T-cell (primary cell): ENCODE results near the gene TUB. TPM values are rescaled to one million over a fixed set of nuclear protein-coding genes. Genes with fewer than 3 reads are reported as not detected.

Source experiments
- ATAC-seq, 4 experiments: fragments of 200-7000 bp in 3 of 4; fragments of 150-1000 bp in 1 of 4; cut with Tn5 transposase; replicated peaks in 1 of 4; 1 replicate in 3 of 4; 2 replicates in 1 of 4; pipeline ENCODE4 v1.10.0; 2021; ENCODE audit warnings: moderate library complexity in 3 of 4, mild to moderate bottlenecking in 2 of 4, moderate number of reproducible peaks in 1 of 4
- CTCF ChIA-PET, 2 donors: fragments of 300-600 bp; sonication (Branson Sonifier 250); formaldehyde crosslinking; loops; one replicate each; lab custom pipeline; 2022; ENCODE audit warnings: antibody characterized with exemption in 2 of 2; lab: Charles Lee
- POLR2A ChIA-PET, 2 donors: fragments of 300-600 bp; sonication (Branson Sonifier 250); formaldehyde crosslinking; loops; one replicate each; lab custom pipeline; 2022; ENCODE audit warnings: antibody characterized with exemption in 2 of 2; lab: Charles Lee
- DNase-seq, 35 experiments: peaks; one replicate each; pipeline versions ENCODE4 v3.0.0 to v3.0.0-alpha.2; 2013 to 2023
- H3K27ac ChIP-seq: one replicate; pipeline ENCODE4 v1.5.1; 2013; ENCODE audit warnings: low read length
- H3K27me3 ChIP-seq, 2 experiments: replicated peaks in 1 of 2; 1 replicate in 1 of 2; 2 replicates in 1 of 2; pipeline versions ENCODE4 v1.6.1 to v1.7.0; 2013; ENCODE audit warnings: low read length in 1 of 2, mixed read lengths in 1 of 2; ENCODE audit not compliant: control insufficient read depth in 2 of 2, insufficient read depth in 2 of 2; ENCODE audit errors: extremely low read depth in 1 of 2
- H3K36me3 ChIP-seq, 2 donors: 1 replicate in 1 of 2; 2 replicates in 1 of 2; pipeline versions ENCODE4 v1.6.1 to v1.7.0; 2013; ENCODE audit warnings: low read length in 1 of 2; ENCODE audit not compliant: control insufficient read depth in 2 of 2, insufficient read depth in 1 of 2; ENCODE audit errors: extremely low read depth in 1 of 2
- H3K4me1 ChIP-seq, 2 experiments: 1 replicate in 1 of 2; 2 replicates in 1 of 2; pipeline versions ENCODE4 v1.6.1 to v1.7.0; 2013; ENCODE audit warnings: low read length in 2 of 2, mixed read lengths in 1 of 2; ENCODE audit not compliant: insufficient read depth in 2 of 2, control insufficient read depth in 1 of 2; ENCODE audit errors: extremely low read depth in 1 of 2
- H3K4me3 ChIP-seq, 2 donors: 1 replicate in 1 of 2; 2 replicates in 1 of 2; pipeline versions ENCODE4 v1.5.1 to v1.7.0; 2013; ENCODE audit warnings: mild to moderate bottlenecking in 2 of 2, low read length in 1 of 2, moderate library complexity in 1 of 2; ENCODE audit not compliant: control insufficient read depth in 1 of 2; ENCODE audit errors: extremely low read depth in 1 of 2
- H3K9me3 ChIP-seq: 2 replicates; pipeline ENCODE4 v1.7.0; 2013
- H3K27ac Mint-ChIP-seq, 2 donors: one replicate each; pipeline ENCODE4 v1.8.0; 2020 to 2021; ENCODE audit warnings: mild to moderate bottlenecking in 2 of 2, mixed read lengths in 2 of 2
- H3K27me3 Mint-ChIP-seq, 2 donors: one replicate each; pipeline ENCODE4 v1.8.0; 2021 to 2022; ENCODE audit warnings: mixed read lengths in 2 of 2
- H3K36me3 Mint-ChIP-seq: one replicate; pipeline ENCODE4 v1.8.0; 2021; ENCODE audit warnings: mixed read lengths
- H3K4me1 Mint-ChIP-seq, 3 donors: one replicate each; pipeline ENCODE4 v1.8.0; 2020 to 2022; ENCODE audit warnings: mixed read lengths in 3 of 3, mild to moderate bottlenecking in 1 of 3
- H3K4me3 Mint-ChIP-seq, 3 donors: one replicate each; pipeline ENCODE4 v1.8.0; 2020 to 2022; ENCODE audit warnings: mild to moderate bottlenecking in 3 of 3, mixed read lengths in 3 of 3, moderate library complexity in 3 of 3
- H3K9me3 Mint-ChIP-seq, 3 donors: one replicate each; pipeline ENCODE4 v1.8.0; 2020 to 2022; ENCODE audit warnings: mixed read lengths in 3 of 3
- WGBS: methylation state at CpG from one replicate; pipeline ENCODE4 v1.1.5; 2013; ENCODE audit warnings: missing lambda C conversion rate; ENCODE audit not compliant: insufficient coverage; 5-methylcytosine and 5-hydroxymethylcytosine counted together
- total RNA-seq, 35 experiments: library from RNA in 6 of 35; stranded (reverse) in 6 of 35; fragments of 120-200 nt in 1 of 35; gene quantifications; one replicate each; pipeline versions ENCODE4 v1.2.1 to v1.2.4 and lab custom pipeline; 2013 to 2026

The TUB gene
- total RNA-seq, 5 donors from 2014 or later (not counting 1 experiment from before 2014, with no cell fraction given): 0.05 to 0.33 (median 0.19) TPM

- Histone ChIP-seq H3K27me3 (peaks cover 0 to 14% of the 10 kb centered on the region in 2 experiments), H3K9me3 (no peaks in the 10 kb centered on the region), H3K27ac (no peak overlapping the region), H3K4me1 (no peaks in the 10 kb centered on the region), H3K36me3 (no peaks in the 10 kb centered on the region), H3K4me3 (no peak overlapping the region)
- Mint-ChIP-seq H3K27ac (no peak overlapping the region), H3K27me3 (peaks cover 9 to 19% of the 10 kb centered on the region in 2 donors), H3K4me3 (no peak overlapping the region), H3K36me3 (no peaks in the 10 kb centered on the region), H3K4me1 (no peaks in the 10 kb centered on the region), H3K9me3 (no peaks in the 10 kb centered on the region)
- no peak for DNase-seq
- WGBS: 78% methylated on average over 1 of the region's 4 CpGs
- POLR2A ChIA-PET: no interaction called here
- no peak for ATAC-seq
- CTCF ChIA-PET: no interaction called here
Observed at GRCh38 chr11:8041576-8041975, 39.4 kb upstream of the TUB start.

GRCh38 chr11:8043756-8044155 is 37.3 kb upstream of the TUB start:
- no peaks in the 10 kb centered on the region for H3K4me1 ChIP-seq
- H3K36me3 Mint-ChIP-seq: no peaks in the 10 kb centered on the region
- ChIA-PET POLR2A (no interaction called here), CTCF (no interaction called here)
- H3K4me3 Mint-ChIP-seq: no peak overlapping the region
- H3K36me3 ChIP-seq: no peaks in the 10 kb centered on the region
- DNase-seq (no peak), ATAC-seq (no peak)
- no peak overlapping the region for H3K27ac Mint-ChIP-seq
- WGBS: no CpG with 5 or more reads among the region's 2 CpGs
- H3K9me3 Mint-ChIP-seq: no peaks in the 10 kb centered on the region
- no peak overlapping the region for H3K27ac ChIP-seq
- peaks cover 9 to 14% of the 10 kb centered on the region in 2 donors for H3K27me3 Mint-ChIP-seq
- H3K27me3 ChIP-seq: peaks cover 0 to 14% of the 10 kb centered on the region in 2 experiments
- H3K4me3 ChIP-seq: no peak overlapping the region
- no peaks in the 10 kb centered on the region for H3K4me1 Mint-ChIP-seq
- H3K9me3 ChIP-seq: no peaks in the 10 kb centered on the region

GRCh38 chr11:8045839-8046238 is 35.2 kb upstream of the TUB start:
- WGBS: 30% methylated on average over 2 of the region's 4 CpGs
- Histone ChIP-seq H3K4me1 (no peaks in the 10 kb centered on the region), H3K36me3 (no peaks in the 10 kb centered on the region), H3K27ac (no peak overlapping the region), H3K27me3 (peaks cover 0 to 12% of the 10 kb centered on the region in 2 experiments), H3K9me3 (no peaks in the 10 kb centered on the region), H3K4me3 (no peak overlapping the region)
- Mint-ChIP-seq H3K4me1 (no peaks in the 10 kb centered on the region), H3K9me3 (no peaks in the 10 kb centered on the region), H3K27me3 (peaks cover 6 to 14% of the 10 kb centered on the region in 2 donors), H3K27ac (no peak overlapping the region), H3K4me3 (no peak overlapping the region), H3K36me3 (no peaks in the 10 kb centered on the region)
- POLR2A ChIA-PET: interaction anchor here in 1 of 2 donors (0.6 kb wide), 1 partner anchor 431 kb away, joined by 3 read pairs; no protein-coding TSS in a partner anchor
- CTCF ChIA-PET: no interaction called here
- DNase-seq: no peak
- no peak for ATAC-seq

GRCh38 chr11:8047382-8047781 is 33.6 kb upstream of the TUB start:
- Histone ChIP-seq H3K27me3 (peaks cover 0 to 9% of the 10 kb centered on the region in 2 experiments), H3K9me3 (no peaks in the 10 kb centered on the region), H3K4me1 (no peaks in the 10 kb centered on the region), H3K4me3 (no peak overlapping the region), H3K36me3 (no peaks in the 10 kb centered on the region), H3K27ac (no peak overlapping the region)
- 56% methylated on average over 3 of the region's 3 CpGs for WGBS
- DNase-seq (no peak), ATAC-seq (no peak)
- Mint-ChIP-seq H3K36me3 (no peaks in the 10 kb centered on the region), H3K4me3 (no peak overlapping the region), H3K9me3 (no peaks in the 10 kb centered on the region), H3K4me1 (no peaks in the 10 kb centered on the region), H3K27ac (no peak overlapping the region), H3K27me3 (peaks cover 6 to 10% of the 10 kb centered on the region in 2 donors)
- ChIA-PET CTCF (no interaction called here), POLR2A (no interaction called here)

GRCh38 chr11:8049084-8049483 is 31.9 kb upstream of the TUB start:
- H3K27me3 Mint-ChIP-seq: peaks cover 6 to 10% of the 10 kb centered on the region in 2 donors
- ChIA-PET POLR2A (no interaction called here), CTCF (no interaction called here)
- H3K27ac Mint-ChIP-seq: no peak overlapping the region
- H3K4me3 ChIP-seq: no peak overlapping the region
- no peaks in the 10 kb centered on the region for H3K9me3 ChIP-seq
- 88% methylated on average over 1 of the region's 3 CpGs for WGBS
- no peaks in the 10 kb centered on the region for H3K4me1 Mint-ChIP-seq
- no peaks in the 10 kb centered on the region for H3K9me3 Mint-ChIP-seq
- H3K27ac ChIP-seq: no peak overlapping the region
- H3K36me3 Mint-ChIP-seq: no peaks in the 10 kb centered on the region
- H3K36me3 ChIP-seq: no peaks in the 10 kb centered on the region
- no peaks in the 10 kb centered on the region for H3K4me1 ChIP-seq
- H3K27me3 ChIP-seq: peaks cover 0 to 9% of the 10 kb centered on the region in 2 experiments
- H3K4me3 Mint-ChIP-seq: no peak overlapping the region
- DNase-seq: no peak
- ATAC-seq: no peak

- H3K36me3 Mint-ChIP-seq: no peaks in the 10 kb centered on the region
- Histone ChIP-seq H3K27me3 (peaks cover 0 to 7% of the 10 kb centered on the region in 2 experiments), H3K9me3 (no peaks in the 10 kb centered on the region), H3K4me1 (no peaks in the 10 kb centered on the region), H3K27ac (no peak overlapping the region), H3K36me3 (no peaks in the 10 kb centered on the region), H3K4me3 (no peak overlapping the region)
- H3K4me3 Mint-ChIP-seq: no peak overlapping the region
- WGBS: 52% methylated on average over 5 of the region's 7 CpGs
- ATAC-seq (no peak), DNase-seq (no peak)
- CTCF ChIA-PET: no interaction called here
- POLR2A ChIA-PET: no interaction called here
- H3K9me3 Mint-ChIP-seq: no peaks in the 10 kb centered on the region
- H3K27ac Mint-ChIP-seq: no peak overlapping the region
- no peaks in the 10 kb centered on the region for H3K4me1 Mint-ChIP-seq
- H3K27me3 Mint-ChIP-seq: peaks cover 0 to 4% of the 10 kb centered on the region in 2 donors
Observed at GRCh38 chr11:8055091-8055835, 25.7 kb upstream of the TUB start.
